K562 treated with DMSO at 1 percent for 4 hours (cell line): ENCODE data around the gene KLHL11. TPM values are rescaled to one million over a fixed set of nuclear protein-coding genes. Genes with fewer than 3 reads are reported as not detected.

Experiments
- total RNA-seq: library from RNA; unstranded; fragments of 300-600 nt; gene quantifications from 2 replicates; pipeline ENCODE4 v1.2.3, GENCODE V29; 2022; ENCODE audit not compliant: insufficient read depth

The KLHL11 gene, protein sequence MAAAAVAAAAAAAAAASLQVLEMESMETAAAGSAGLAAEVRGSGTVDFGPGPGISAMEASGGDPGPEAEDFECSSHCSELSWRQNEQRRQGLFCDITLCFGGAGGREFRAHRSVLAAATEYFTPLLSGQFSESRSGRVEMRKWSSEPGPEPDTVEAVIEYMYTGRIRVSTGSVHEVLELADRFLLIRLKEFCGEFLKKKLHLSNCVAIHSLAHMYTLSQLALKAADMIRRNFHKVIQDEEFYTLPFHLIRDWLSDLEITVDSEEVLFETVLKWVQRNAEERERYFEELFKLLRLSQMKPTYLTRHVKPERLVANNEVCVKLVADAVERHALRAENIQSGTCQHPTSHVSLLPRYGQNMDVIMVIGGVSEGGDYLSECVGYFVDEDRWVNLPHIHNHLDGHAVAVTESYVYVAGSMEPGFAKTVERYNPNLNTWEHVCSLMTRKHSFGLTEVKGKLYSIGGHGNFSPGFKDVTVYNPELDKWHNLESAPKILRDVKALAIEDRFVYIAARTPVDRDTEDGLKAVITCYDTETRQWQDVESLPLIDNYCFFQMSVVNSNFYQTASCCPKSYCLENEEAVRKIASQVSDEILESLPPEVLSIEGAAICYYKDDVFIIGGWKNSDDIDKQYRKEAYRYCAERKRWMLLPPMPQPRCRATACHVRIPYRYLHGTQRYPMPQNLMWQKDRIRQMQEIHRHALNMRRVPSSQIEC
- 4.6 and 7.3 TPM in 2 replicates for total RNA-seq

DNA sequence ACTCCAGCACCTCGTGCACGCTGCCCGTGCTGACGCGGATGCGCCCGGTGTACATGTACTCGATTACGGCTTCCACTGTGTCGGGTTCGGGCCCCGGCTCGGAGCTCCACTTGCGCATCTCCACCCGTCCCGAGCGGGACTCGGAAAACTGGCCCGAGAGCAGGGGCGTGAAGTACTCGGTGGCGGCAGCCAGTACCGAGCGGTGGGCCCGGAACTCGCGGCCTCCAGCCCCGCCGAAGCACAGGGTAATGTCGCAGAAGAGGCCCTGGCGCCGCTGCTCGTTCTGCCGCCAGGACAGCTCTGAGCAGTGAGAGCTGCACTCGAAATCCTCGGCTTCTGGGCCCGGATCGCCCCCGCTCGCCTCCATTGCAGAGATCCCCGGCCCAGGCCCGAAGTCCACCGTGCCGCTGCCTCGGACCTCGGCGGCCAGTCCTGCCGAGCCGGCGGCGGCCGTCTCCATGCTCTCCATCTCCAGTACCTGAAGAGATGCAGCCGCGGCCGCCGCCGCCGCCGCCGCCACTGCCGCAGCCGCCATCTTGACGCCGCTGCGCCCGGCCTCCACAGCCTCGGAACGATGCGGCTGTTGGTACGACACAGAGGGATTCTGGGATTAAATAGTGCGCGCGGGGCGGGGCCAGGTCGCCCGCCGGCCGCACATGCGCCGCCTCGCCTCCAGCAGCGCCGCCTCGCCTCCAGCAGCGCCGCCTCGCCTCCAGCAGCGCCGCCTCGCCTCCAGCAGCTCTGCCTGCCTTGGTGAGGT is at the start of gene KLHL11:
TSS of gene KLHL11 (minus strand) at position 588 of the 760 bp plus-strand sequence. CDS start at position 535, 53 bp downstream.

DNA sequence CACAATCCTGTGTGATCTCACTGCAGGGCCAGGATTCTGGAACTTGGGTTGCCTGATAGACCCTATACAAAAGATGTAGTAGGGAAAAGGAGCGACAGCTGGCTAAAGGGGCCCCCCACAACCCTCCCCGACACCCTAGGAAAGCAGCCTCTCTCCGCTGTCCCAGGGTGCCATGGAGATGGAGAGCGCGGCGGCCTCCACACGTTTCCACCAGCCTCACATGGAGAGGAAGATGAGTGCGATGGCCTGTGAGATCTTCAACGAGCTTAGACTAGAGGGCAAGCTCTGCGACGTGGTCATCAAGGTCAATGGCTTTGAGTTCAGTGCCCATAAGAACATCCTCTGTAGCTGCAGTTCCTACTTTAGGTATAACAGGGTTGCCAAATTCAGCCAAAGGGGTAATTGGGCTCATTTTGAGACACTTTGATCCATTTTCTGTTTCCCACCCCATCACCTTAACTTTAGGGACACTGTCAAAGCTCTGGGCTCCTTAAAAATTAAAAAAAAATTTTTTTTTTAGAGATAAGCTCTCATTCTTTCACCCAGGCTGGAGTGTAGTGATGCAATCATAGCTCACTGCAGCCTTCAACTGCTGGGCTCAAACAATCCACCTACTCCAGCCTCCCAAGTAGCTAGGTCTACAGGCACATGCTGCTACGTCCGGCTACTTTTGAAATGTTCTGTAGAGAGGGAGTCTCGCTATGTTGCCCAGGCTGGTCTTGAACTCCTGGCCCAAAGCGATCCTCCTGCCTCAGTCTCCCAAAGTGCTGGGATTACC is 27.3 kb downstream of the KLHL11 start, which contains the start of gene KLHL10:
TSS of gene KLHL10 (plus strand) at position 65 of the 778 bp plus-strand sequence. CDS start at position 173, 108 bp downstream.

DNA sequence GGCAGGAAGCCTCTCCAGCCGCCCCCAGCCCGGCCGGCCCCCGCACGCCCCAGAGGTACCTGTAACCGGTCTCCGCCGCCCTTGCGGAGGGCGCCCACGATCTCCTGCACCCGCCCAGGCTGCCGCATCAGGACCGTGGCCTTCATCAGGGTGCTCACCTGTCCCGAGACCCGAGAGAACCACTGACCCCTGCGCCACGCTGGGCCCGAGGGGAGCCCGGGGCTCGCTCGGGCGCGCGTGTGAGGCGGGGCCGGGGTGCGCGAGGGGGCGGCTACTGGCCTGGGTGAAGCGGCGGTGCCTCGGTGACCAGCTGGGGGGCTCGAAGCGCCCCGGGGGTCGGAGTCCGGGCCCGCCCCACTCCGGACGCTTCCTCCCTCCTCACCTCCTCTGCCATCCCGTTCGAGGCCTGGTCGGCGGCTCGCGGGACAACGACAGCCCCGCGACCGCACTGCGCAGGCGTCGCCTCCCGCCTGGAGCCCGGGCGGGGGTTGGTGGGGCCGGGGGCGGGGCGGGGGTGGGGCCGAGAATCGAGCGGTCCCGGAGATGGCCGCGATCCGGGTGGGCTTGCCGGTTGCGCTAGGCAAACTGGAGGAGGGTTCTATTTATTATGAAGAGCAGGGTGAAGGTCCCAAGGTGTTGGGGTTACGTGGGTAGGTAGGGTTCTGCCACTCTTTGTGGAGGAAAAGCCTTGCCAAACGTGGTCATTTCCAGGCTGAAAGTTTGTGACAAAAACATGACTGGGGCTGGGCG is 29.2 kb downstream of the KLHL11 start, which contains the start of gene NT5C3B:
TSS of gene NT5C3B (minus strand) at position 433 of the 750 bp plus-strand sequence. CDS start at position 394, 39 bp downstream.

DNA sequence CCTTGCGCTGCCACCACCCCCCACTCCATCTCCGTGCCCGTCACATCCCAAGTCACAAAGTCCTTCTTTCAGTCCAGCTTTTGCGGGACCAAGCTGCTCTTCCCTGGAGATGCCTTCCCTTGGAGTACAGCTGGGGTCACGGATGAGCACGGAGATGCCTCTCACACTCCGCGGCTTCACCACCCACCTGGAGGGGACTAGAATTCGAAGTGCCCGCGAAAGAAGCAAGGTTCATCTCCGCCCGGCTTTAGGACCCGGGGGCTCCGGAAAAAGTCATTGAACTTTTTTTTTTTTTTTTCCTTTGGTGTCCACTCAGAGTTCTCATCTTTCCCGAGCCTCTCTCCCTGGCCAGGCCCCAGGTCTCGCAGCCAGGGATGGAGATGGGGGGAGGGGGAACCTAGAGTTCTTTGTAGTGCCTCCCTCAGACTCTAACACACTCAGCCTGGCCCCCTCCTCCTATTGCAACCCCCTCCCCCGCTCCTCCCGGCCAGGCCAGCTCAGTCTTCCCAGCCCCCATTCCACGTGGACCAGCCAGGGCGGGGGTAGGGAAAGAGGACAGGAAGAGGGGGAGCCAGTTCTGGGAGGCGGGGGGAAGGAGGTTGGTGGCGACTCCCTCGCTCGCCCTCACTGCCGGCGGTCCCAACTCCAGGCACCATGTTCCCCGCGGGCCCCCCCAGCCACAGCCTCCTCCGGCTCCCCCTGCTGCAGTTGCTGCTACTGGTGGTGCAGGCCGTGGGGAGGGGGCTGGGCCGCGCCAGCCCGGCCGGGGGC is 52.7 kb downstream of the KLHL11 start, which contains the start of gene FKBP10:
TSS of gene FKBP10 (plus strand) at position 624 of the 771 bp plus-strand sequence. CDS start at position 655, 31 bp downstream.

DNA sequence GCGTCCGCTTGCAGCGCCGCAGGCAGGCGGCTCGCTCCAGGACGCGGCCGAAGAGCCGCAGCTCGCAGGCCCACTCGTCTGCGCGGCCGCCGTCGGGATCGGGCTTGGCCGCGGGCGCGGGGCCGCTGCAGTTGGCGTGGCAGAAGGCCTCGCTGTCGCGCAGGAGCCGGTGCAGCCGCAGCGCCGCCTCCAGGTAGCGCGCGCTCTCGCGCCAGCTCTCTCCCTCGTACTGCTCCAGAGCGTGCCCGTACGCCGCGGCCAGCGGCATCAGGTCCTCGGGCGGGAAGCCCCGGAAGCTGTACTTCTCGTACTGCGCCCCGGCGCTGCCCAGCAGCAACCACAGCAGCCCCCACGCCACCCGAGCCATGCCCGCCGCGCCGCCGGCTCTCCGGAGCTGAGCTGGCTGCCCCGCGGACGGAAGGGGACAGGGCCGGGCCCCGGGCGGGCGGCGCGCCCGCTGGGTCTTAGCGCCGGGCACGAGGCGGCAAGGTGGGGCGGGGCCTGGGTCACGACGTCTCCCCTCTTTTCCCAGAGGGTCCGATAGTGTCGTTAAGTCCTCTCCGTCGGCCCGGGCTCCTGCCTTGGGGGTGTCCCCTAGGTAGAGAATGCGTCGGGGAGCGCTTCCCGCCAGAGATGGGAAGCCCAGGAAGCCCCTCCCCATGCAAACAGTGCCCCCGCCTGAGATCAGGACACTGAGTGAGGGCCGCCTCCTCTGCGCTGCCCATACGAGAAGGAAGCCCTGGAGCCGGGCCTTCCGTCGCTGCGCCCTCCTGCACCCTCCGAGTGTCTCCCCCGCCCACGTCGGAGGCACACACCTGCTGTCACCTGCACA is 53.5 kb downstream of the KLHL11 start, which contains the start of gene P3H4:
TSS of gene P3H4 (minus strand) at position 401 of the 832 bp plus-strand sequence. CDS start at position 367, 34 bp downstream.

Other genes with a start within 250 kb of the KLHL11 start
- not detected in 2 replicates for gene KRT17, start 240.8 kb downstream of the KLHL11 start, total RNA-seq
- 1,253 and 1,263 TPM in 2 replicates for gene EIF1, start 176.5 kb downstream of the KLHL11 start, total RNA-seq
- not detected in 2 replicates for gene GAST, start 153.1 kb downstream of the KLHL11 start, total RNA-seq
- not detected in 2 replicates for gene HAP1, start 130.8 kb downstream of the KLHL11 start, total RNA-seq
- gene JUP, start 78.7 kb downstream of the KLHL11 start, total RNA-seq = 223 and 303 TPM in 2 replicates
- 2.5 and 3.0 TPM in 2 replicates for gene P3H4, start 53.5 kb downstream of the KLHL11 start, total RNA-seq
- gene FKBP10, start 52.4 kb downstream of the KLHL11 start, total RNA-seq = 3.2 and 4.0 TPM in 2 replicates
- gene NT5C3B, start 29.2 kb downstream of the KLHL11 start, total RNA-seq = 94.8 and 98.5 TPM in 2 replicates
- not detected in 2 replicates for gene KLHL10, start 27.6 kb downstream of the KLHL11 start, total RNA-seq
- gene ACLY, start 53.5 kb upstream of the KLHL11 start, total RNA-seq = 103 and 105 TPM in 2 replicates
- gene ODAD4, start 65.2 kb upstream of the KLHL11 start, total RNA-seq = 1.1 and 2.1 TPM in 2 replicates
- 29.4 and 34.0 TPM in 2 replicates for gene CNP, start 101.4 kb upstream of the KLHL11 start, total RNA-seq
- 98.6 and 99.6 TPM in 2 replicates for gene DNAJC7, start 152.0 kb upstream of the KLHL11 start, total RNA-seq
- gene NKIRAS2, start 154.7 kb upstream of the KLHL11 start, total RNA-seq = 91.8 and 106 TPM in 2 replicates
- 1.1 and 1.4 TPM in 2 replicates for gene C17orf113, start 185.2 kb upstream of the KLHL11 start, total RNA-seq
- 0.94 and 2.1 TPM in 2 replicates for gene ZNF385C, start 233.1 kb upstream of the KLHL11 start, total RNA-seq
- 6.7 and 6.9 TPM in 2 replicates for gene DHX58, start 247.3 kb upstream of the KLHL11 start, total RNA-seq